ENCODE measurements around the gene BCL7C. TPM values are rescaled to one million over a fixed set of nuclear protein-coding genes. Genes with fewer than 3 reads are reported as not detected.

The BCL7C gene
- total and polyA plus RNA-seq, 2 of the 13 experiments (the other 11 are each of a cell fraction or from before 2014, with no cell fraction given) = 17.7 to 33.8 TPM

- TF ChIP-seq HDAC2 (CRISPR knock-in tag; IDR thresholded peaks at IDR 0.05) (peak; percentile 95), ZGPAT (CRISPR knock-in tag; IDR thresholded peaks at IDR 0.05) (peak; percentile 99), ZNF337 (CRISPR knock-in tag; IDR thresholded peaks at IDR 0.05; ENCODE audit: borderline replicate concordance, low read depth) (peak; percentile 90; the same call in 1 of the 2 replicates), PHB2 (IDR thresholded peaks at IDR 0.05; ENCODE audit: partially characterized antibody) (no peak), ZNF691 (CRISPR knock-in tag; IDR thresholded peaks at IDR 0.05; ENCODE audit: borderline replicate concordance, low read depth) (peak; percentile 97), DMTF1 (CRISPR knock-in tag; IDR thresholded peaks at IDR 0.05) (no peak), ZNF879 (CRISPR knock-in tag; IDR thresholded peaks at IDR 0.05) (peak; percentile 73; the same call in 1 of the 2 replicates), NR3C1 (CRISPR knock-in tag; IDR thresholded peaks at IDR 0.05) (0 out of 2 replicates have a peak, but pooled peaks have one; percentile 47), IKZF1 (IDR thresholded peaks at IDR 0.05) (no peak), KLF12 (CRISPR knock-in tag; IDR thresholded peaks at IDR 0.05; ENCODE audit: borderline replicate concordance) (peak; percentile 90), BRCA1 (CRISPR knock-in tag; IDR thresholded peaks at IDR 0.05) (peak; percentile 98), NFE2L2 (IDR thresholded peaks at IDR 0.05; ENCODE audit: low read length) (no peak), FOXC1 (CRISPR knock-in tag; IDR thresholded peaks at IDR 0.05; ENCODE audit: borderline replicate concordance) (peak; percentile 57; the same call in 1 of the 2 replicates), TCF12 (IDR thresholded peaks at IDR 0.05) (no peak), TCF12 (CRISPR knock-in tag; IDR thresholded peaks at IDR 0.05) (peak; percentile 94), RXRA (CRISPR knock-in tag; IDR thresholded peaks at IDR 0.05) (peak; percentile 97), SCMH1 (CRISPR knock-in tag; IDR thresholded peaks at IDR 0.05; ENCODE audit: borderline replicate concordance) (no peak), POGZ (CRISPR knock-in tag; IDR thresholded peaks at IDR 0.05) (peak; percentile 89), ZNF253 (CRISPR knock-in tag; IDR thresholded peaks at IDR 0.05; ENCODE audit: borderline replicate concordance) (peak; percentile 98), ZNF510 (CRISPR knock-in tag; IDR thresholded peaks at IDR 0.05; ENCODE audit: low read depth) (peak; percentile 99), SMAD9 (CRISPR knock-in tag; IDR thresholded peaks at IDR 0.05) (peak; percentile 63; the same call in 1 of the 2 replicates), ZNF282 (IDR thresholded peaks at IDR 0.05; ENCODE audit: partially characterized antibody) (no peak), TSC22D2 (CRISPR knock-in tag; IDR thresholded peaks at IDR 0.05; ENCODE audit: borderline replicate concordance) (peak; percentile 82), MLX (CRISPR knock-in tag; IDR thresholded peaks at IDR 0.05) (peak; percentile 83; the same call in 1 of the 2 replicates), CC2D1A (CRISPR knock-in tag; IDR thresholded peaks at IDR 0.05) (0 out of 2 replicates have a peak, but pooled peaks have one; percentile 16)
These were observed 18.8 kb downstream of the BCL7C start (continued) for GRCh38 chr16:30874821-30875717.

All from HepG2 (cell line).